ENCODE measurements around the gene CPB1.

GRCh38 chr3:148896062-148896461 is 68.5 kb downstream of the CPB1 start:
- no peak for TF ChIP-seq POLR2AphosphoS5 (IDR thresholded peaks at IDR 0.05; ENCODE audit: low read depth, low read length)
- no peak for TF ChIP-seq SIN3A (IDR thresholded peaks at IDR 0.05; ENCODE audit: borderline replicate concordance, insufficient read depth, low read length)
- no peak for TF ChIP-seq TAF1 (IDR thresholded peaks at IDR 0.05; ENCODE audit: borderline replicate concordance, insufficient read depth, low read length)

Data from PFSK-1 (cell line).